ENCODE data around the gene UBE3B.

GRCh38 chr12:109531411-109531810 is 54.0 kb downstream of the UBE3B start:
- TF ChIP-seq POLR2A (IDR thresholded peaks at IDR 0.05) (no peak), CTCF (IDR thresholded peaks at IDR 0.05) (no peak), EP300 (IDR thresholded peaks at IDR 0.05) (no peak)
